Lower lobe of right lung (tissue), 2 donors: ENCODE measurements around the gene REV1. TPM values are rescaled to one million over a fixed set of nuclear protein-coding genes. Genes with fewer than 3 reads are reported as not detected.

Experiments
- ATAC-seq, 2 donors: fragments of 200-7000 bp; cut with Tn5 transposase; one replicate each; pipeline ENCODE4 v1.9.1; 2020 to 2022; ENCODE audit warnings: mild to moderate bottlenecking in 2 of 2, moderate library complexity in 2 of 2
- DNase-seq: peaks from one replicate; pipeline ENCODE4 v3.0.0-alpha.2; 2020
- H3K27ac ChIP-seq: fragments of 200-600 bp; one replicate; pipeline ENCODE4 v1.8.0; 2022
- H3K27me3 ChIP-seq: fragments of 200-600 bp; one replicate; pipeline ENCODE4 v1.8.0; 2022; ENCODE audit warnings: low read depth
- H3K36me3 ChIP-seq: fragments of 200-600 bp; one replicate; pipeline ENCODE4 v1.8.0; 2022; ENCODE audit warnings: mild to moderate bottlenecking
- H3K4me1 ChIP-seq: fragments of 200-600 bp; one replicate; pipeline ENCODE4 v1.8.0; 2022
- H3K4me3 ChIP-seq: fragments of 200-600 bp; one replicate; pipeline ENCODE4 v1.8.0; 2022; ENCODE audit warnings: mild to moderate bottlenecking
- H3K9me3 ChIP-seq: fragments of 200-600 bp; one replicate; pipeline ENCODE4 v1.8.0; 2022
- intact Hi-C: fragments of 100-400 bp; cut with DNase I; formaldehyde crosslinking; loops from one replicate; pipeline ENCODE4 v1.11.0; 2022
- total RNA-seq: library from RNA; stranded (reverse); fragmentation: NEBNext Ultra II Directional; extraction: Animal tissue kit (Norgen Biotek cat#: 25700); gene quantifications from one replicate; pipeline ENCODE4 v1.2.1, GENCODE V29; 2021
- TF ChIP-seq, protein P1 (sequence below): fragments of 200-600 bp; IDR thresholded peaks from one replicate; pipeline ENCODE4 v1.8.0; 2022; ENCODE audit warnings: antibody characterized with exemption, mild to moderate bottlenecking
- donor health status: DM: no; HTN: yes; CAD: no; lungs with severe emphysema.

REV1 gene
- total RNA-seq, 1 donor from 2014 or later = 50.7 TPM

DNA sequence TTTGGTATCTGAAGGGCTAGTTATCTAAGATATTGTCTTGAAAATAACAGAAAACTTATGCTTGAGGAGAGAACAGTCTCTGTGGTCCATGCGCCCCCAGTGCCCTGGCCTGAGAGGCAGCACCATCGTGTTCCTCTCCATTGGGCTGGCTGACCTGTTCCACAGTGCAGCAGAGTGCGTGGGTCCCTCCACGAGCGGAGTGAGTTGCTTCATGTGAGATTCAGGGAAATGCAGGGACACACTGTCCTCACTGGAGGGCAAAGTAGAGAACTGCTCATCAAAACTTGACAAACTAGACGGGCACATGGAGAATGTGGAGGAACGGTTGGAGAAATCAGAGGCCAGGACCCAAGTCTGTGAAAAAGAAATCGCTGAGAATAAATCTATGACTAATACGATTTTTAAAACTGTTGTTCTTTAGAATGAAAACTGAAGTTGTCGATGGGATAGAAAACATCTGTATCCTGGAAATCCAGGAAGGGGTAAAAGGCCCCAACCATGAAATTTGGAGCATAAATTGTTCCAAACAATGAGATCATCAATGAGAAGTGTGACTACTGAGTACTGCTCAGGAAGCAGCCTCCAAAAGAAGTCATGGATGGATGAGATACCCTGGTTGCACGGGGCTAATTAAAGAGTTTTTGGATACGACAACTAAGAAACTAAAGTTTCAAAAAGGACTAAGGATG lies 58.1 kb downstream of the REV1 start:
- Histone ChIP-seq H3K27ac (no peak overlapping the region), H3K4me3 (no peak overlapping the region), H3K36me3 (peaks cover 59% of the 10 kb centered on the region), H3K9me3 (no peaks in the 10 kb centered on the region), H3K4me1 (peaks cover 7% of the 10 kb centered on the region), H3K27me3 (no peaks in the 10 kb centered on the region)
- ATAC-seq = no peak
- intact Hi-C loops = no loop called here
- TF ChIP-seq, protein P1, sequence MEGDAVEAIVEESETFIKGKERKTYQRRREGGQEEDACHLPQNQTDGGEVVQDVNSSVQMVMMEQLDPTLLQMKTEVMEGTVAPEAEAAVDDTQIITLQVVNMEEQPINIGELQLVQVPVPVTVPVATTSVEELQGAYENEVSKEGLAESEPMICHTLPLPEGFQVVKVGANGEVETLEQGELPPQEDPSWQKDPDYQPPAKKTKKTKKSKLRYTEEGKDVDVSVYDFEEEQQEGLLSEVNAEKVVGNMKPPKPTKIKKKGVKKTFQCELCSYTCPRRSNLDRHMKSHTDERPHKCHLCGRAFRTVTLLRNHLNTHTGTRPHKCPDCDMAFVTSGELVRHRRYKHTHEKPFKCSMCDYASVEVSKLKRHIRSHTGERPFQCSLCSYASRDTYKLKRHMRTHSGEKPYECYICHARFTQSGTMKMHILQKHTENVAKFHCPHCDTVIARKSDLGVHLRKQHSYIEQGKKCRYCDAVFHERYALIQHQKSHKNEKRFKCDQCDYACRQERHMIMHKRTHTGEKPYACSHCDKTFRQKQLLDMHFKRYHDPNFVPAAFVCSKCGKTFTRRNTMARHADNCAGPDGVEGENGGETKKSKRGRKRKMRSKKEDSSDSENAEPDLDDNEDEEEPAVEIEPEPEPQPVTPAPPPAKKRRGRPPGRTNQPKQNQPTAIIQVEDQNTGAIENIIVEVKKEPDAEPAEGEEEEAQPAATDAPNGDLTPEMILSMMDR = no peak
- DNase-seq = no peak

DNA sequence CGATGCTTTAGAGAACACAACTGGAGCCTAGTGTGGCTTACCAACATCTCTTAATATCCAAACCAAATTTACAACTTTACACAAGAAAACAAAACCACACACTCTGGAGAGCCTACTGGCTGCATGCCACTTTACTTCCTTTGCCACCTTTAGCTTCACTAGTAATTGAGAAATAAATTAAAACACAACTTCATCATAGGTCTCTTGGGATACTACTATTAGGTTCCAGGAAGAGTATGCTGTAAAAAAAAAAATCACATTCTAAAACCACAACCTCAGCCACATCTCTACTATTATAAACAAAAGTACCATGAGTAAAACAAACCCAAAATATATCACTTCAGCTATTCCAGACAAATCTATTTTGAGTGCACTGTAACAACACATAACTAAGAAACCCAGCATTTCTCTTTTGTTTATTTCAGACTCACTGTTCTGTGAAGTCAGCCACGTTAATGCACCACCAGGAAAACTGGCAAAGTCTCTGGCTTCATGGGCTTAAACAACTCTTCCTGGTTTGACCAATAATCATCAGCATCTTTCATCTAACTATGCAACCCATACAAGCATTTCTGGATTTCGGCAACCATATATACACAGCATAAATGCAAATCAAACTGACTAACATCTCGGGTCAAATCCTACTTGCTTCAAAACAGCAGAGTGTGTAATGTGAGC lies 59.1 kb downstream of the REV1 start:
- no peak for ATAC-seq
- intact Hi-C loops = no loop called here
- no peak for DNase-seq
- Histone ChIP-seq H3K27ac (no peak overlapping the region), H3K4me3 (no peak overlapping the region), H3K27me3 (no peaks in the 10 kb centered on the region), H3K36me3 (peaks cover 68% of the 10 kb centered on the region), H3K9me3 (no peaks in the 10 kb centered on the region), H3K4me1 (peaks cover 7% of the 10 kb centered on the region)
- TF ChIP-seq, protein P1 = no peak

DNA sequence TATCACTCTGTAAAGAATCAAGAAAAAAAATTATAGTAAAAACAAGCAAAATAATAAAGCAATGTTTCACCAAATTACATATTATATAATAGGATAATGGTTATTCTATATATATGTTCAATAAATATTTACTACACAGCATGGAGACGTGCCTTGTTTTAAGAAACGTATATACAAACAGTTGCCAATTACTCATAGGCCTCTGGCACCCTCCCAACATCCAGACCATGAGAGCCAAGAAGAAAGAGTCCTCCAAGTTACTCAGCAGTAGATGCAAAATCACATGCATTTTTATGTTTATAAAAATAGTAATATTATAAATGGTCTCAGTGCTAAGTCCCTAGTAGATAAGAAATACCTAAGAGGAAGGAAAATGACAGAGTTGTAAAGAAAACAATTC lies 64.8 kb downstream of the REV1 start:
- H3K27ac ChIP-seq = no peak overlapping the region
- no peak overlapping the region for H3K4me3 ChIP-seq
- intact Hi-C loops = no loop called here
- ATAC-seq (no peak), DNase-seq (no peak)
- no peaks in the 10 kb centered on the region for H3K27me3 ChIP-seq
- TF ChIP-seq, protein P1 = no peak
- H3K4me1 ChIP-seq = peaks cover 9% of the 10 kb centered on the region
- peaks cover 95% of the 10 kb centered on the region for H3K36me3 ChIP-seq
- H3K9me3 ChIP-seq = no peaks in the 10 kb centered on the region

DNA sequence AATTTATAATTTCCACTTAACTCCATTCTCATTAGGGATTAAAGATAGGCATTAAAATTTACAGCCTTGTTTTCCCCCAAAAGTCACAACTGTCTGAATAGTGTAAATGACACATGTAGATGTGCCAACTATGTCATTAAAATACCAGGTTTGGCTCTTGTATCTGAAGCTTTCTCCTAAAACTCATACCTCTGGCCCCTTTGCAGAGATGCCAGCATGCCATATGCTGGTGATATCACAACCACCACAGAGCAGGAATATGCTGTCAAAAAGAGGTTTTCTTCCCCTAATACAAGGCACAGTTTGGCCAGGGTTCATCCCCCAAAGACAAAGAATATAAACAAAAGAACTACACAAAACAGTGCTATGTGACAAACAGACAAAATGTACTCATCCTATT lies 65.4 kb downstream of the REV1 start:
- TF ChIP-seq, protein P1 = no peak
- H3K27ac ChIP-seq = no peak overlapping the region

DNA sequence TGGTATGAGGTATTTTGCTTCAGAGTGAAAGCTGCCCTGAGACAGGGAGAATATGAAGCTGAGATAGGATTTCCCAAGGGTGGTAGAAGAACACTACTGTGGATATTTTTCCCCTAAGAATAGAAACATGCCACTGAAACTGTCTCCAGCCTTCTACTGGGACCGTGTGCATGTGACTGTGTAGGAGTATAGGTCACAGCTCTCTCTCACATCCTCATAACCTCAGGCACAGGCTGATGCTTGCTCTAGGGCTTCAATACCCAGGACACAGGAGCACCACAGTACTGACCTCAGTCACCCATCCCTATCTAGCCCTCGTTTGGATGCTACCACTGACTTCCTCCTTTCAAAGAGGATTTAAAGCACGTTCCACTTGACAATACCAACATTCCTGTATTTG lies 67.2 kb downstream of the REV1 start:
- no peak for DNase-seq
- no peak for ATAC-seq
- Histone ChIP-seq H3K9me3 (no peaks in the 10 kb centered on the region), H3K36me3 (peaks cover 95% of the 10 kb centered on the region), H3K4me1 (peaks cover 9% of the 10 kb centered on the region), H3K4me3 (no peak overlapping the region), H3K27ac (no peak overlapping the region), H3K27me3 (no peaks in the 10 kb centered on the region)
- TF ChIP-seq, protein P1 = no peak
- intact Hi-C loops = no loop called here

More for the DNA sequence above, 65.4 kb downstream of the REV1 start:
- H3K9me3 ChIP-seq = no peaks in the 10 kb centered on the region
- no peaks in the 10 kb centered on the region for H3K27me3 ChIP-seq
- peaks cover 95% of the 10 kb centered on the region for H3K36me3 ChIP-seq
- DNase-seq (no peak), ATAC-seq (no peak)
- intact Hi-C loops = no loop called here
- H3K4me1 ChIP-seq = peaks cover 9% of the 10 kb centered on the region
- no peak overlapping the region for H3K4me3 ChIP-seq
